DOHH2 (cell line): ENCODE data around the gene L3MBTL4.

ENCODE experiments used
- EZH2phosphoT487 ChIP-seq: fragments of 200-600 bp; sonication (generic); IDR thresholded peaks from 2 replicates; pipeline ENCODE4 v1.6.1; 2017; ENCODE audit warnings: borderline replicate concordance, mild to moderate bottlenecking, antibody characterized with exemption, low read length, moderate library complexity, mixed read lengths
- TF ChIP-seq, protein P1 (sequence below): fragments of 200-600 bp; sonication (generic); IDR thresholded peaks from one replicate; pipeline ENCODE4 v1.5.1; 2014; ENCODE audit warnings: antibody characterized with exemption, mild to moderate bottlenecking, low read depth, low read length; ENCODE audit not compliant: poor library complexity, severe bottlenecking

DNA sequence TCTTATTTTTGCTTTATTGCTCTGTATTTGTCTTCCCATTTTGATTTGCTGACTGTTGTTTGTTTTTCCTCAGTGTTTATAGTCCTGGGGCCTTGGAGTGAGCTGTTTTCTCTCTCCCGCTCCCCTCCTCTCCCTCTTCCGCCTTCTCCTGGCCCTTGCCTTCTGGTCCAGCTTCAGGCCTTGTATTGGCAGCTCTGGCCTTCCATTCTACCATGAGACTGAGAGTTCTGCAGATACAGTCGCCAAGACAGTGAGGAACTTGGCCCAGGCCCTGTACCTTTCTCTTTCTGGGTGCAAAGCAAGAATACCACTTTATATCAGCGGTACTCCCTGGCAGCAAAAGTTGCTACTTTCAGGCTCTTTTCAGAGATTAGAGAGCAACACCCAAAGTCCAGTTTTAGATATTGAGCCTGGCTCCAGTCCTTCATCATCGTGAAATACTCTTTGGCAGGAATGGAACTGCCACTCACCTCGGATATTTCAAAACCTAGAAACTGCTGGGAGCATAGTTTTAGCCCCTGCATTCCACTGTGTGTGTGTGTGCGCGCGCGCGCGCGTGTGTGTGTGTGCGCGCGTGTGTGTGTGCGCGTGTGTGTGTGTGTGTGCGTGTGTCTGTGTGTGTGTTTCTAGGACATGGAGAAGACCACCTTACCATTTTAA, 17.1 kb upstream of the L3MBTL4 start:
- TF ChIP-seq, protein P1, sequence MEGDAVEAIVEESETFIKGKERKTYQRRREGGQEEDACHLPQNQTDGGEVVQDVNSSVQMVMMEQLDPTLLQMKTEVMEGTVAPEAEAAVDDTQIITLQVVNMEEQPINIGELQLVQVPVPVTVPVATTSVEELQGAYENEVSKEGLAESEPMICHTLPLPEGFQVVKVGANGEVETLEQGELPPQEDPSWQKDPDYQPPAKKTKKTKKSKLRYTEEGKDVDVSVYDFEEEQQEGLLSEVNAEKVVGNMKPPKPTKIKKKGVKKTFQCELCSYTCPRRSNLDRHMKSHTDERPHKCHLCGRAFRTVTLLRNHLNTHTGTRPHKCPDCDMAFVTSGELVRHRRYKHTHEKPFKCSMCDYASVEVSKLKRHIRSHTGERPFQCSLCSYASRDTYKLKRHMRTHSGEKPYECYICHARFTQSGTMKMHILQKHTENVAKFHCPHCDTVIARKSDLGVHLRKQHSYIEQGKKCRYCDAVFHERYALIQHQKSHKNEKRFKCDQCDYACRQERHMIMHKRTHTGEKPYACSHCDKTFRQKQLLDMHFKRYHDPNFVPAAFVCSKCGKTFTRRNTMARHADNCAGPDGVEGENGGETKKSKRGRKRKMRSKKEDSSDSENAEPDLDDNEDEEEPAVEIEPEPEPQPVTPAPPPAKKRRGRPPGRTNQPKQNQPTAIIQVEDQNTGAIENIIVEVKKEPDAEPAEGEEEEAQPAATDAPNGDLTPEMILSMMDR, result no peak
- no peak for TF ChIP-seq EZH2phosphoT487
